ENCODE data around the gene CRIM1.

CRIM1 gene

GRCh38 chr2:36385603-36386002, 30.0 kb downstream of the CRIM1 start:
- DNase-seq, result no peak

GRCh38 chr2:36387258-36387916, 31.8 kb downstream of the CRIM1 start:
- in situ Hi-C loops (cut with HindIII; ENCODE audit: low pct_ligation_motif_present, low pct_unique_long_range_greater_than_20kb, low sequenced_read_pairs), result no loop called here
- DNase-seq, result no peak

More at GRCh38 chr2:36385603-36386002, 30.0 kb downstream of the CRIM1 start:
- in situ Hi-C loops (cut with HindIII; ENCODE audit: low pct_ligation_motif_present, low pct_unique_long_range_greater_than_20kb, low sequenced_read_pairs), result no loop called here

GRCh38 chr2:36388472-36388871, 32.9 kb downstream of the CRIM1 start:
- no peak for DNase-seq
- in situ Hi-C loops (cut with HindIII; ENCODE audit: low pct_ligation_motif_present, low pct_unique_long_range_greater_than_20kb, low sequenced_read_pairs), result no loop called here

GRCh38 chr2:36389091-36389564, 33.5 kb downstream of the CRIM1 start:
- DNase-seq, result no peak
- in situ Hi-C loops (cut with HindIII; ENCODE audit: low pct_ligation_motif_present, low pct_unique_long_range_greater_than_20kb, low sequenced_read_pairs), result no loop called here

GRCh38 chr2:36389577-36389976, 34.0 kb downstream of the CRIM1 start:
- in situ Hi-C loops (cut with HindIII; ENCODE audit: low pct_ligation_motif_present, low pct_unique_long_range_greater_than_20kb, low sequenced_read_pairs), result no loop called here
- no peak for DNase-seq

- DNase-seq, result no peak
- in situ Hi-C loops (cut with HindIII; ENCODE audit: low pct_ligation_motif_present, low pct_unique_long_range_greater_than_20kb, low sequenced_read_pairs), result no loop called here
Measured at GRCh38 chr2:36392571-36393255, 37.1 kb downstream of the CRIM1 start.

GRCh38 chr2:36393738-36394256, 38.2 kb downstream of the CRIM1 start:
- in situ Hi-C loops (cut with HindIII; ENCODE audit: low pct_ligation_motif_present, low pct_unique_long_range_greater_than_20kb, low sequenced_read_pairs), result no loop called here
- no peak for DNase-seq

- DNase-seq, result no peak
- in situ Hi-C loops (cut with HindIII; ENCODE audit: low pct_ligation_motif_present, low pct_unique_long_range_greater_than_20kb, low sequenced_read_pairs), result no loop called here
Measured at GRCh38 chr2:36394804-36395203, 39.2 kb downstream of the CRIM1 start.

GRCh38 chr2:36395866-36396265, 40.3 kb downstream of the CRIM1 start:
- DNase-seq, result no peak
- in situ Hi-C loops (cut with HindIII; ENCODE audit: low pct_ligation_motif_present, low pct_unique_long_range_greater_than_20kb, low sequenced_read_pairs), result no loop called here

- in situ Hi-C loops (cut with HindIII; ENCODE audit: low pct_ligation_motif_present, low pct_unique_long_range_greater_than_20kb, low sequenced_read_pairs), result no loop called here
- no peak for DNase-seq
Measured at GRCh38 chr2:36396878-36397539, 41.4 kb downstream of the CRIM1 start.

- no peak for DNase-seq
- in situ Hi-C loops (cut with HindIII; ENCODE audit: low pct_ligation_motif_present, low pct_unique_long_range_greater_than_20kb, low sequenced_read_pairs), result no loop called here
Measured at GRCh38 chr2:36397728-36398413, 42.3 kb downstream of the CRIM1 start.

GRCh38 chr2:36399050-36399449, 43.5 kb downstream of the CRIM1 start:
- in situ Hi-C loops (cut with HindIII; ENCODE audit: low pct_ligation_motif_present, low pct_unique_long_range_greater_than_20kb, low sequenced_read_pairs), result no loop called here
- no peak for DNase-seq

- in situ Hi-C loops (cut with HindIII; ENCODE audit: low pct_ligation_motif_present, low pct_unique_long_range_greater_than_20kb, low sequenced_read_pairs), result no loop called here
- peak; percentile 90 for DNase-seq
Measured at GRCh38 chr2:36403675-36404230, 48.2 kb downstream of the CRIM1 start.

- in situ Hi-C loops (cut with HindIII; ENCODE audit: low pct_ligation_motif_present, low pct_unique_long_range_greater_than_20kb, low sequenced_read_pairs), result no loop called here
- DNase-seq, result peak; percentile 91
Measured at GRCh38 chr2:36404318-36404717, 48.7 kb downstream of the CRIM1 start.

- no peak for DNase-seq
Measured at GRCh38 chr2:36404754-36405153, 49.2 kb downstream of the CRIM1 start.

GRCh38 chr2:36405183-36405582, 49.6 kb downstream of the CRIM1 start:
- DNase-seq, result no peak
- in situ Hi-C loops (cut with HindIII; ENCODE audit: low pct_ligation_motif_present, low pct_unique_long_range_greater_than_20kb, low sequenced_read_pairs), result no loop called here

More at GRCh38 chr2:36404754-36405153, 49.2 kb downstream of the CRIM1 start:
- in situ Hi-C loops (cut with HindIII; ENCODE audit: low pct_ligation_motif_present, low pct_unique_long_range_greater_than_20kb, low sequenced_read_pairs), result no loop called here

- no peak for DNase-seq
- in situ Hi-C loops (cut with HindIII; ENCODE audit: low pct_ligation_motif_present, low pct_unique_long_range_greater_than_20kb, low sequenced_read_pairs), result no loop called here
Measured at GRCh38 chr2:36406296-36406695, 50.7 kb downstream of the CRIM1 start.

- no peak for DNase-seq
- in situ Hi-C loops (cut with HindIII; ENCODE audit: low pct_ligation_motif_present, low pct_unique_long_range_greater_than_20kb, low sequenced_read_pairs), result no loop called here
Measured at GRCh38 chr2:36407413-36407812, 51.8 kb downstream of the CRIM1 start.
